AG04450 (cell line): Measurements from ENCODE around the gene DNM3. TPM values are rescaled to one million over a fixed set of nuclear protein-coding genes. Genes with fewer than 3 reads are reported as not detected.

Experiments
- CTCF ChIA-PET: fragments of 300-600, 350-600 bp; formaldehyde crosslinking; extraction: SDS; loops from one replicate; lab custom pipeline; 2022; ENCODE audit warnings: antibody characterized with exemption, inconsistent platforms; lab: Charles Lee
- POLR2A ChIA-PET: fragments of 350-600 bp; formaldehyde crosslinking; extraction: SDS; loops from one replicate; lab custom pipeline; 2021; ENCODE audit warnings: antibody characterized with exemption, inconsistent platforms; lab: Yijun Ruan, JAX
- DNase-seq: peaks from one replicate; pipeline ENCODE4 v3.0.0-alpha.2; 2011; ENCODE audit warnings: low read depth, low spot score
- H3K27ac ChIP-seq: one replicate; pipeline ENCODE4 v1.5.1; 2012; ENCODE audit warnings: low read depth, low read length, control low read depth
- H3K27me3 ChIP-seq: one replicate; pipeline ENCODE4 v1.6.0; 2012; ENCODE audit warnings: low read length; ENCODE audit not compliant: control insufficient read depth, insufficient read depth
- H3K4me3 ChIP-seq: 2 replicates; pipeline ENCODE4 v1.5.1; 2011; ENCODE audit warnings: mild to moderate bottlenecking, low read depth, low read length, control low read depth
- H3K9me3 ChIP-seq: 2 replicates; pipeline ENCODE4 v1.5.1; 2012; ENCODE audit warnings: low read length; ENCODE audit not compliant: control insufficient read depth, insufficient read depth
- polyA plus RNA-seq: library from polyadenylated mRNA; depleted of rRNA; stranded (reverse); fragments of >200 nt; gene quantifications from 2 replicates; pipeline ENCODE4 v1.2.3, GENCODE V29; 2011
- TF ChIP-seq, protein P1 (sequence below): IDR thresholded peaks from 2 replicates; pipeline ENCODE4 v1.5.1; 2011; ENCODE audit warnings: low read depth, low read length, control low read depth, inconsistent platforms

Gene DNM3
- polyA plus RNA-seq, 1 experiment: 0.37 TPM

- TF ChIP-seq, protein P1, sequence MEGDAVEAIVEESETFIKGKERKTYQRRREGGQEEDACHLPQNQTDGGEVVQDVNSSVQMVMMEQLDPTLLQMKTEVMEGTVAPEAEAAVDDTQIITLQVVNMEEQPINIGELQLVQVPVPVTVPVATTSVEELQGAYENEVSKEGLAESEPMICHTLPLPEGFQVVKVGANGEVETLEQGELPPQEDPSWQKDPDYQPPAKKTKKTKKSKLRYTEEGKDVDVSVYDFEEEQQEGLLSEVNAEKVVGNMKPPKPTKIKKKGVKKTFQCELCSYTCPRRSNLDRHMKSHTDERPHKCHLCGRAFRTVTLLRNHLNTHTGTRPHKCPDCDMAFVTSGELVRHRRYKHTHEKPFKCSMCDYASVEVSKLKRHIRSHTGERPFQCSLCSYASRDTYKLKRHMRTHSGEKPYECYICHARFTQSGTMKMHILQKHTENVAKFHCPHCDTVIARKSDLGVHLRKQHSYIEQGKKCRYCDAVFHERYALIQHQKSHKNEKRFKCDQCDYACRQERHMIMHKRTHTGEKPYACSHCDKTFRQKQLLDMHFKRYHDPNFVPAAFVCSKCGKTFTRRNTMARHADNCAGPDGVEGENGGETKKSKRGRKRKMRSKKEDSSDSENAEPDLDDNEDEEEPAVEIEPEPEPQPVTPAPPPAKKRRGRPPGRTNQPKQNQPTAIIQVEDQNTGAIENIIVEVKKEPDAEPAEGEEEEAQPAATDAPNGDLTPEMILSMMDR: no peak
- CTCF ChIA-PET: no interaction called here
- POLR2A ChIA-PET: no interaction called here
- no peak for DNase-seq
- Histone ChIP-seq H3K27me3 (no peaks in the 10 kb centered on the region), H3K4me3 (no peak overlapping the region), H3K9me3 (no peaks in the 10 kb centered on the region), H3K27ac (no peak overlapping the region)
Measured at GRCh38 chr1:172273647-172274396, 432.5 kb downstream of the DNM3 start.

- CTCF ChIA-PET: interaction anchor here (1.0 kb wide), 1 partner anchor 273 kb away, joined by 3 read pairs; no protein-coding TSS in a partner anchor
- no peak overlapping the region for H3K4me3 ChIP-seq
- TF ChIP-seq, protein P1: no peak
- POLR2A ChIA-PET: no interaction called here
- DNase-seq: no peak
- no peaks in the 10 kb centered on the region for H3K9me3 ChIP-seq
- no peaks in the 10 kb centered on the region for H3K27me3 ChIP-seq
- H3K27ac ChIP-seq: no peak overlapping the region
Measured at GRCh38 chr1:172275478-172275877, 434.2 kb downstream of the DNM3 start.

DNA sequence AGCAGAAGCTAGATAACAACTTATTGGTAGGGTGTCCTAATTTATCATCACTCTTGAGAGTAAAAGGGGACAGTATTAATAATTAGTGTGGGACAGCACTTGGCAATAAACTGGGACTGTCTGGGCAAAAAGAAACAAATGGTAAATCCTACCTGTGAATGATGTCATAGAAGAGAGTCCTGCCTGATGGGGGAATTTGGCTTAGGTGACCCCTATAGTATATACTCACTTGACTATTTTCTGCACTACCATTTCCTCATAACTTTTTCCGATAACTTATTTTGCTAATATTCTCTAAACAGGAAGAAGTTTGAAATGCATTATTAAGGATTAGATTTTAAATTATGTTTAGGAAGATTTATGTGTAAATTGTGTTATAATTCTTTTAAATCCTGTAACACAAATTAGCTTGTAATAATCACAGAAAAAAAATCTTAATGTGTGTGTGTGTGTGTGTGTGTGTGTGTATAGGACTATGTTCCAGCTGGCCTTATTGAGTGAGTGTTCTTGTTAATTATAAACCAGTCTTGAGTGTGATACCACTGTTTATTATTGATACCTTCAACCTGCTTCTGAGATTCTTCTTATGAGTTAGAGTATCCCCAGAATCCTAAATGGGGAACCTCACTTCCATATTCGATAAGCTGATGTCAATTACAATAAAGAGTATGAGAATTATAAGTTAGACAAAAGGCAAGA is 435.0 kb downstream of the DNM3 start:
- TF ChIP-seq, protein P1: no peak
- no peak overlapping the region for H3K4me3 ChIP-seq
- H3K27me3 ChIP-seq: no peaks in the 10 kb centered on the region
- POLR2A ChIA-PET: no interaction called here
- DNase-seq: no peak
- no peaks in the 10 kb centered on the region for H3K9me3 ChIP-seq
- no peak overlapping the region for H3K27ac ChIP-seq
- CTCF ChIA-PET: interaction anchor here (0.6 to 1.0 kb wide), 2 partner anchors 167 to 274 kb away, joined by 3 read pairs; no protein-coding TSS in a partner anchor

- CTCF ChIA-PET: no interaction called here
Measured at GRCh38 chr1:172277275-172277674, 436.0 kb downstream of the DNM3 start.

More at GRCh38 chr1:172277275-172277674, 436.0 kb downstream of the DNM3 start:
- no peaks in the 10 kb centered on the region for H3K9me3 ChIP-seq
- DNase-seq: no peak
- TF ChIP-seq, protein P1: no peak
- H3K4me3 ChIP-seq: no peak overlapping the region
- no peaks in the 10 kb centered on the region for H3K27me3 ChIP-seq
- no peak overlapping the region for H3K27ac ChIP-seq
- POLR2A ChIA-PET: no interaction called here
